Raji (cell line): ENCODE data around the gene CEBPE.

Experiments
- POLR2A ChIP-seq: IDR thresholded peaks from 2 replicates; pipeline ENCODE4 v1.6.1; 2011; ENCODE audit warnings: low read depth, low read length, control low read depth; ENCODE audit not compliant: insufficient read depth

CEBPE gene

GRCh38 chr14:23080474-23080873 lies 38.6 kb downstream of the CEBPE start:
- TF ChIP-seq POLR2A, result no peak

- TF ChIP-seq POLR2A, result no peak
Observed at GRCh38 chr14:23079716-23080115, 39.3 kb downstream of the CEBPE start.

- TF ChIP-seq POLR2A, result no peak
Observed at GRCh38 chr14:23078692-23079116, 40.4 kb downstream of the CEBPE start.

GRCh38 chr14:23077962-23078361 lies 41.1 kb downstream of the CEBPE start:
- TF ChIP-seq POLR2A, result no peak

GRCh38 chr14:23076785-23077408 lies 42.2 kb downstream of the CEBPE start:
- no peak for TF ChIP-seq POLR2A

GRCh38 chr14:23074906-23075305 lies 44.1 kb downstream of the CEBPE start:
- no peak for TF ChIP-seq POLR2A

- TF ChIP-seq POLR2A, result no peak
Observed at GRCh38 chr14:23071921-23072539, 47.0 kb downstream of the CEBPE start.

- peak; percentile 89 for TF ChIP-seq POLR2A
Observed at GRCh38 chr14:23071244-23071920, 47.7 kb downstream of the CEBPE start.

GRCh38 chr14:23070262-23071129 lies 48.6 kb downstream of the CEBPE start:
- TF ChIP-seq POLR2A, result no peak

GRCh38 chr14:23069413-23069806 lies 49.6 kb downstream of the CEBPE start:
- TF ChIP-seq POLR2A, result no peak

GRCh38 chr14:23068789-23069412 lies 50.2 kb downstream of the CEBPE start:
- TF ChIP-seq POLR2A, result no peak

GRCh38 chr14:23067847-23068788 lies 50.9 kb downstream of the CEBPE start:
- TF ChIP-seq POLR2A, result no peak
